Lower leg skin (tissue), 3 donors: ENCODE data around the gene COPZ1.

Experiments used
- CTCF ChIP-seq, 3 donors: fragments of 450-650 bp; IDR thresholded peaks; one replicate each; pipeline ENCODE4 v1.5.1; 2016; ENCODE audit warnings: antibody characterized with exemption in 3 of 3, mild to moderate bottlenecking in 3 of 3, moderate library complexity in 2 of 3
- POLR2A ChIP-seq, 2 donors: fragments of 450-650 bp; IDR thresholded peaks; one replicate each; pipeline ENCODE4 v1.6.1; 2016 to 2017; ENCODE audit warnings: antibody characterized with exemption in 2 of 2, mild to moderate bottlenecking in 1 of 2, moderate library complexity in 1 of 2

DNA sequence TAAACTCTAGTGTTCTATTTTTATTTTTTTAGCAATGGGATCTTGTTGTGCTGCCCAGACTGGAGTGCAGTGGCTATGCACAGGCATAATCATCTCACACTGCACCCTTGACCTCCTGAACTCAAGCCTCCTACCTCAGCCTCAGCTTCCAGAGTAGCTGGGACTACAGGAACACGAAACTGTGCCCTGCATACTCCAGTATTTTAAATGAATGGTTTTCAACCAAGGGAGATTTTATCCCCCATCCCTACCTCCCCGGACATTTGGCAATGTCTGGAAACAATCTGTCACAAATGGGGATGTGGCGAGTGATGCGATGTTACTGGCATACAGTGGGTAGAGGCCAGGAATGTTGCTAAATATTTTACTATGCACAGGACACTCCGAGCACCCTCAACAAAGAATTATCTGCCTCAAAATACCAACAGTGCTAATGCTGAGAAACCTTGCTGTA is 47.1 kb upstream of the COPZ1 start:
- TF ChIP-seq CTCF (IDR thresholded peaks at IDR 0.05) = no peak
- TF ChIP-seq POLR2A (IDR thresholded peaks at IDR 0.05) = no peak
